HG03439 (cell line): ENCODE results near the gene WDR77.
A peak's percentile ranks its signal among the peaks of the same experiment; 100 is the strongest.

Source experiments
- ATAC-seq: cut with Tn5 transposase; IDR thresholded peaks from one replicate; pipeline ENCODE4 v1.9.1; 2021; ENCODE audit warnings: mild to moderate bottlenecking, moderate library complexity; ENCODE audit not compliant: unreplicated experiment

The WDR77 gene

DNA sequence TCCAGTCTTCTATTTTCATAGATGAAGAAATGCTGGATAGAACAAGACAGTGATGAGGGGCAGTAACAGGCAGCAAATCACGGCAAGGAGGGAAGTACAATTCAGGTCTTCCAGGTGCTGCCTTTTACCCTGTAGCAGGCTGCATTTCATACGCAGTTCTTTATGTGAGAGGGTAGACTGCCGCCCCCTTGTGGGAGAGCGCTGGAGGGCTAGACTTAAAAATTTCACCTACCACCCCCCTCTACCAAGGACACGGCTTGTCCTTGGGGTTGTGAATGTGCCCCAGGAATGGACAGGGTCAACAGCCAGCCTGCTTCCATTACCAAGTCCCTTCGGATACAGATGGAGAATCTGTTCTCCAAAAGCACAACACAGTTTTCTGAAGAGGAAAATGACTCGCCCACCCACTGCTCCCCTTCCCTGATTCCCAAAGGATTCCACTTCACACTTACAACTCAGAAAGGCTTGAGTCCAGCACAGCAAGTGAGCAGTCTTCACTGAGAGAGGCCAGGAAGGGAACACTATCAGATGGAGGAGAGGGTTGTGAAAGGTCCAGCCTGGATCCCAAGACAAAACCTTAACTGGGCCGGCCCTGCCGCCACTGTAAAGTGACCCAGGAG is 7.4 kb downstream of the WDR77 start:
- ATAC-seq, result no peak

DNA sequence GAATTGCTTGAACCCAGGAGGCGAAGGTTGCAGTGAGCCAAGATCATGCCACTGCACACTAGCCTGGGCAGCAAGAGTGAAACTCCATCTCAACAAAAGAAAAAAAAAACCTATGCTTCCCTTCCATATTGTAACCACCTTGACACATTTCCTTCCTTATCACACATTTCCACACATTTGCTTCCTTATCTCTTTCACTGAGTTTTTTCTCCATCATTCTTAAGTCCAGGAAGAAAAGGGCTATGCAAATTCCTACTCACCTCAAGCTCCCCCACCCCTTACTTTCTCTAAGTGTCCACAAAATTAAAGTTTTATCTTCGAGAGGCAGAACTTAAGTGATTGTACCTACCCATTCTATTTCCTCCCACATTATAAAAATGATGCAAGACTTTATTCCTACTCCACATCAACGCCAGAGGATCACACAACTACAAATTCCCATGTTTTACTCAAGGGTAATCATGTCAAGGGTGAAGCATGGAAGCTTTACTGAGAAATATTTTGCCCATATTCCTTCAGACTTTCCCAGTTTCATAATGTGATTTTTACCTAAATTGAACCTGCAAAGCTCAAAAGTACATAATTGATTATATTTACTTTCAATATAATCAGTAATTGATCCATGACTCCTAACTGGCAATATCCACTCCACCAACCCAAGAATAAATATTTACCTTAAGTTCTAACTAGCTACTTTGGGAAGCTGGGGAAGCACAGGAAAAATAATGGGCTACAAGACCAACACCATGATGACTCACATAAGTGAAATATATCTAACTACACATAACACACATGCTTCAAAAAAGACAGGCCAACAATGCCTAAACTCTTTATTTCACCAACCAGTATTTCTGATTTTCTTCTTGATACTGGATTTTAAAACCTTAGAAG is 9.3 kb downstream of the WDR77 start:
- ATAC-seq, result no peak

DNA sequence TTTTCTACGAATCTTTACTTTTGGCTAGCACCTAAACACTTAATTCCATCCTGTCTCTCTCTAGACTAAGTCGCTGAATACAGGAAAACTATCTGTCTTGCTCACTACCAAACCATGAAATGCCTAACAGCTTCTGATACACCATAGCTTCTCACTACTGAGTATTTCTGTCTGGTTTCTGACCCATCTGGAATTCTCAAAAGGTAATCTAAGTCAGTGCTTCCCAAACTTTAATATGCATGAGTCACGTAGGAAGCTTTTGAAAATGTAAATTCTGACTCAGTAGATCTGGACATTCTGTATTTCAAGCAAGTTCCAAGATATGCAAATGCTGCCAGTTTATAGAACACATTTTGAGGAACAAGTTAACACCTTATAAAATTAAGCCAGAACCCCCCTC is 12.3 kb downstream of the WDR77 start:
- no peak for ATAC-seq

- ATAC-seq, result no peak
Measured at GRCh38 chr1:111424281-111424680, 24.8 kb downstream of the WDR77 start.

GRCh38 chr1:111422546-111423391 is 26.3 kb downstream of the WDR77 start:
- ATAC-seq, result no peak

- no peak for ATAC-seq
Measured at GRCh38 chr1:111420377-111420776, 28.7 kb downstream of the WDR77 start.

DNA sequence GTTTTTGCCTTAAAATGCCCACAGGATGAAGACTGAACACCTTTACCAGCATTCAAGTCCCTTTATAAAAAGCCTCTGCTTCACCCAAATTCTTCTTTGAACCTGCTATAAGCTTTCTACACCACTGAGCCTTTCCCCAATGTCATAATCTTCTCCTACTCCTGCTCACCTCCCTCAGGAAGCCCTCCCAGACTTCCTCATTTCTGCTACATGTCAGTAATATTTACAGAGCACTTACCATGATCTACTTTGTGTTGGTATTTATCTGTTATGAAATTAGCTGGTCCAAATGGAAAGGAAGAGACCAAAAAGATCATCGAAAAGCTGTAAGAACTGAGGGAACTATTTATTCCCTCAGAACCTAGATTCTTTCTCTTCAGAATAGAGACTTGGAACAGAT is 30.0 kb downstream of the WDR77 start:
- ATAC-seq, result no peak

DNA sequence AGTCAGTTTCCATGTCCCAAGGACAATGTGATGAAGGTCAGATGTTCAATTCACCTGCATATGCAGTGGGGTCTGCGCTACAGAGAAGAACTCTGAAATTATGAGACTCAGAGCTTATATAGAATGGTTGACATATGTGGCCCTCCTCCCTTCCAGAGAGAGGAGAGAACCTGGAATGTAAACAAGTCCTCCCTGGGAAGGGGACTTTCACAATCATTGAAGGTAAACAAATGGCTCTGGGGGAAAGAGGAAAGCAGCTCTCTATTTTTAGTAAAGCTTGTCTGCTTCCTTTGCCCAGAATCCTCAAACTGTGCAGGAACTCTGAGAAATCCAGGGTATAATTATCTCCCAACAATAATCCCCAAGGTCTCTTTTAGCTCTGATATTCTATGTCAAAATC is 31.3 kb downstream of the WDR77 start:
- ATAC-seq, result no peak

DNA sequence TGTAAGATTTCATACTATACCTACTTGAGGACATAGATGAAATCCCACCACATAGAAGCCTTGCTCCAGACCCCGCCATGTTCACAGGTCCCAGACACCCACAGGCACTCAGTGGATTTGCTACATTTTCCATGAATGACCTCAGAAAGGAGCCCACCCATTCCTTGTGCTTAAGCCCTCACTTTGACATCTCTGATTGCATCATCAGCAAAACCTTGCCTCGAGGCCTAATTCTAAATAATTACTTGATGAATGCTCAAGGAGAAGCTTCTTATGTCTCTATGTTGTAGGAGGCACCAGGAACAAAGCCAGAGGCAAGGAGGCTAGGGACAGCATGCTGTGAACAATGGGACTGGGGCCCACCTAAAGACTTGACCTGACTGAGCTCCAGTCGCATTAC is 33.6 kb downstream of the WDR77 start:
- no peak for ATAC-seq

GRCh38 chr1:111414756-111415155 is 34.3 kb downstream of the WDR77 start:
- ATAC-seq, result no peak

GRCh38 chr1:111412839-111413238 is 36.2 kb downstream of the WDR77 start:
- no peak for ATAC-seq

DNA sequence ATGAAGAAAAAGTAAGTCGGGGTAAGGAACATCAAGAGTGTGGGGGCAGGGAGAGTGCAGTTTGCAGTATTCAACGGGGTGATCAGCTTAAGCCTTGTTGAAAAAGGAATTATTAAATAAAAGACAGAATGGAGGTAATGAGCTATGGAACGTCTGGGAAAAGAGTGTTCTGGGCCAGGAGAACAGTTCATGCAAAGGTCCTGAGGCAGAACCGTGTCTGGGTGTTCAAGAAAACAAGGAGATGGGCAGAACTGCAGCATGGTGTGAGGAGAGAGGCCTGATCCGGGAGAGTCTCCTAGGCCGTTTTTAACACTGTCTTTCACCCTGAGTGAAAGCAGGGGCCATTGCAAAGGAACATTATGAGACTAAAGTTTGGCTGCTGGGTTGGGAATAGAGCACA is 41.8 kb downstream of the WDR77 start:
- ATAC-seq, result no peak

DNA sequence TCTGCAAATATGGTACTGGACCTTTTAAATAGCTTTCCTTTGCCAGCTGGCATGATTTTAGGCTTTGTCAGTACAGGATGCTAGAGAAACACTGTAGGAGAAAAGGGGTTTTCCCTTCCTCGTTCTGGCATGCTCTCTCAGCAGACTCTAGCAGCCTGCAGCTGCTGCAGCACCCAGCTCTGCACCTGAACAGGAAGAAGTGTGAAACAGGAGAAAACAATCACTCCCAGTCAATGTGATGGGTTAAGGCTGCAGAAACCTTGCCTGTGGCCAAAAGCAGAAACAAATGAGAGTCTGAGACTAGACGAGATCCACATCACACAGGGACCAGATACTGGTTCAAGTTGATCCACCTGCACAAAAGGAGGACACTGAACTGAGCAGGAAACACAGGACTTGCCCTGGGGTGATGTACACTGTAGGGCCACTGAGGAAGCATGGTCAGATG is 42.7 kb downstream of the WDR77 start:
- ATAC-seq, result peak; percentile 93

- no peak for ATAC-seq
Measured at GRCh38 chr1:111404588-111404987, 44.5 kb downstream of the WDR77 start.

- ATAC-seq, result no peak
Measured at GRCh38 chr1:111402083-111402482, 47.0 kb downstream of the WDR77 start.

DNA sequence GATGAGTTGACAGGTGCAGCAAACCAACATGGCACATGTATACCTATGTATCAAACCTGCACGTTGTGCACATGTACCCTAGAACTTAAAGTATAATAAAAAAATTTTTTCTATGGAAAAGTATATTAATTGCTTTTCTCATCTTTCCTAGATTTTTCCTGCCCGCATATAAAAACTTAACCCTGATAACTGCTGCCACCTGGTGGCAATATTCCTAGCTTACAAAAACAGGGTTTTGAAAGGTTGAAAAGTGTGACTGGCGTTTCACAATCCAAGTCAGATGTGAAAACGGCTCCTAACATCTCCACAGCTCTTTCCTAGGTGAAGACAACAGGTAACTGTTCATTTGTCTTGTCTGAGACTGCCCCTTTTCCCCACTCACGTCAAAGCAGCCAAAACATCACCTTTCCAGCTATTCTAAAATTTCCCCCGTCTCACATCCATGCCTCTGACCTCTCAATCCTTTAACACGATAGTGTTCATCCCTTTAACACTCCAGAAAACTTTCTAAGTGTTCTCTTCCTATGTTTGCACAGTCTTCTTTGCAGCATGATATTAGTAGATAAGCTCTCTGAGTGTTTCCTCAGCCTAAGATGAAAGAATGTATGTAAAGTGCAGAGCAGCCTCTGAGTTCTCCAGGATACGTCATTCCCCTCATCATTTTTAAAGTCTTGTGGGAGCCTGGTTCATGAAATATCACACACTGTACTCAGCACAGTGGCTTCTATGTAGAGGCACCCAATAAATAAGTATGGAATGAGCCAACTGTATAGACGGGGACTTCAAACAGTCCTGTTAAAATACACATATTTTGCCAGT is 49.1 kb downstream of the WDR77 start:
- ATAC-seq, result no peak

- ATAC-seq, result no peak
Measured at GRCh38 chr1:111392460-111392945, 56.6 kb downstream of the WDR77 start.

GRCh38 chr1:111392042-111392441 is 57.0 kb downstream of the WDR77 start:
- no peak for ATAC-seq
